Measurements from ENCODE around the gene CHRD. TPM values are rescaled to one million over a fixed set of nuclear protein-coding genes. Genes with fewer than 3 reads are reported as not detected.

CHRD gene
- total RNA-seq = 5.6 to 6.8 TPM (median 6.4 TPM) in 3 replicates

GRCh38 chr3:184379358-184380184 lies at the start of gene CHRD:
CHRD (plus strand) TSS chr3:184380054; CDS start chr3:184380319, 265 bp downstream.
- Mint-ChIP-seq H3K27ac (peak within 1 kb of the TSS; percentile 28), H3K4me3 (peak within 1 kb of the TSS; percentile 68), H3K9me3 (no peaks in the 10 kb centered on the region), H3K36me3 (no peaks in the 10 kb centered on the region), H3K27me3 (ENCODE audit: low read depth) (peaks cover 50% of the 10 kb centered on the region), H3K4me1 (peaks cover 13% of the 10 kb centered on the region)
- no peak for TF ChIP-seq CTCF (IDR thresholded peaks at IDR 0.05; ENCODE audit: unreplicated experiment)
- DNase-seq (ENCODE audit: low spot score in 2 of 2, unreplicated experiment in 2 of 2) = no peak

GRCh38 chr3:184332370-184333090 lies 47.3 kb upstream of the CHRD start:
- no peak for TF ChIP-seq CTCF (IDR thresholded peaks at IDR 0.05; ENCODE audit: unreplicated experiment)
- Mint-ChIP-seq H3K4me3 (no peak overlapping the region), H3K4me1 (peaks cover 10% of the 10 kb centered on the region), H3K27me3 (ENCODE audit: low read depth) (no peaks in the 10 kb centered on the region), H3K9me3 (no peaks in the 10 kb centered on the region), H3K27ac (peak overlapping the region; percentile 39), H3K36me3 (peaks cover 41% of the 10 kb centered on the region)
- no peak for DNase-seq (ENCODE audit: low spot score in 2 of 2, unreplicated experiment in 2 of 2)

GRCh38 chr3:184333190-184333589 lies 46.7 kb upstream of the CHRD start:
- Mint-ChIP-seq H3K4me3 (no peak overlapping the region), H3K36me3 (peaks cover 37% of the 10 kb centered on the region), H3K27me3 (ENCODE audit: low read depth) (no peaks in the 10 kb centered on the region), H3K9me3 (no peaks in the 10 kb centered on the region), H3K27ac (peak overlapping the region; percentile 43), H3K4me1 (peaks cover 17% of the 10 kb centered on the region)
- DNase-seq (ENCODE audit: low spot score in 2 of 2, unreplicated experiment in 2 of 2) = no peak
- TF ChIP-seq CTCF (IDR thresholded peaks at IDR 0.05; ENCODE audit: unreplicated experiment) = no peak

- no peaks in the 10 kb centered on the region for H3K9me3 Mint-ChIP-seq
- H3K36me3 Mint-ChIP-seq = peaks cover 34% of the 10 kb centered on the region
- no peaks in the 10 kb centered on the region for H3K27me3 Mint-ChIP-seq (ENCODE audit: low read depth)
- H3K4me3 Mint-ChIP-seq = no peak overlapping the region
- no peak for TF ChIP-seq CTCF (IDR thresholded peaks at IDR 0.05; ENCODE audit: unreplicated experiment)
- H3K4me1 Mint-ChIP-seq = peaks cover 20% of the 10 kb centered on the region
- no peak for DNase-seq (ENCODE audit: low spot score in 2 of 2, unreplicated experiment in 2 of 2)
- peak overlapping the region; percentile 96 for H3K27ac Mint-ChIP-seq
Measured at GRCh38 chr3:184333700-184334099, 46.2 kb upstream of the CHRD start.

GRCh38 chr3:184334470-184335158 lies 45.2 kb upstream of the CHRD start:
- Mint-ChIP-seq H3K9me3 (no peaks in the 10 kb centered on the region), H3K27me3 (ENCODE audit: low read depth) (no peaks in the 10 kb centered on the region), H3K4me1 (peaks cover 25% of the 10 kb centered on the region), H3K36me3 (peaks cover 27% of the 10 kb centered on the region), H3K27ac (peak overlapping the region; percentile 96), H3K4me3 (peak overlapping the region; percentile 35)
- TF ChIP-seq CTCF (IDR thresholded peaks at IDR 0.05; ENCODE audit: unreplicated experiment) = no peak
- no peak for DNase-seq (ENCODE audit: low spot score in 2 of 2, unreplicated experiment in 2 of 2)

Data from mesothelial cell of epicardium (in vitro differentiated cells).